KMS-11 (cell line): ENCODE measurements around the gene MRAP.

ENCODE experiments used
- H2AFZ ChIP-seq: fragments of 200-600 bp; sonication (generic); 2 replicates; pipeline ENCODE4 v1.6.1; 2016; ENCODE audit warnings: antibody characterized with exemption, mixed run types, low read depth
- H3K27ac ChIP-seq: fragments of 200-600 bp; sonication (generic); 2 replicates; pipeline ENCODE4 v1.6.1; 2016; ENCODE audit warnings: mild to moderate bottlenecking, mixed run types
- H3K27me3 ChIP-seq: fragments of 200-600 bp; sonication (generic); 2 replicates; pipeline ENCODE4 v1.6.1; 2017; ENCODE audit warnings: mild to moderate bottlenecking, low read depth, mixed run types, moderate library complexity; ENCODE audit not compliant: insufficient read depth
- H3K36me3 ChIP-seq: fragments of 200-600 bp; sonication (generic); 2 replicates; pipeline ENCODE4 v1.6.1; 2017; ENCODE audit warnings: mild to moderate bottlenecking, mixed run types; ENCODE audit not compliant: insufficient read depth
- H3K4me1 ChIP-seq: fragments of 200-600 bp; sonication (generic); 2 replicates; pipeline ENCODE4 v1.6.1; 2016; ENCODE audit warnings: mild to moderate bottlenecking, low read depth, mixed run types; ENCODE audit not compliant: poor library complexity, severe bottlenecking
- H3K4me2 ChIP-seq: fragments of 200-600 bp; sonication (generic); 2 replicates; pipeline ENCODE4 v1.7.0; 2016; ENCODE audit warnings: mild to moderate bottlenecking, mixed run types
- H3K4me3 ChIP-seq: fragments of 200-600 bp; sonication (generic); IDR thresholded peaks from 2 replicates; pipeline ENCODE4 v1.6.1; 2017; ENCODE audit warnings: low read depth, low read length, mixed read lengths; ENCODE audit not compliant: insufficient read depth
- H3K79me2 ChIP-seq: fragments of 200-600 bp; sonication (generic); 2 replicates; pipeline ENCODE4 v1.6.1; 2016; ENCODE audit warnings: low read depth, mixed run types; ENCODE audit not compliant: insufficient read depth
- H3K9ac ChIP-seq: fragments of 200-600 bp; sonication (generic); 2 replicates; pipeline ENCODE4 v1.6.1; 2016; ENCODE audit warnings: mild to moderate bottlenecking, mixed run types
- H4K20me1 ChIP-seq: fragments of 200-600 bp; sonication (generic); 2 replicates; pipeline ENCODE4 v1.6.1; 2016; ENCODE audit warnings: mild to moderate bottlenecking, mixed run types; ENCODE audit not compliant: insufficient read depth
- CTCF ChIP-seq: fragments of 200-600 bp; sonication (generic); conservative IDR thresholded peaks from 2 replicates; pipeline ENCODE4 v1.6.1; 2017; ENCODE audit warnings: low read depth, mild to moderate bottlenecking, antibody characterized with exemption, low read length, moderate library complexity, mixed read lengths

The MRAP gene

GRCh38 chr21:32337206-32337605 is 38.6 kb downstream of the MRAP start:
- H4K20me1 ChIP-seq = no peaks in the 10 kb centered on the region
- no peaks in the 10 kb centered on the region for H3K79me2 ChIP-seq
- TF ChIP-seq CTCF = no peak
- no peak overlapping the region for H3K4me2 ChIP-seq
- H3K27ac ChIP-seq = no peak overlapping the region
- no peaks in the 10 kb centered on the region for H3K27me3 ChIP-seq
- no peak overlapping the region for H3K9ac ChIP-seq
- peaks cover 23% of the 10 kb centered on the region; the same call in 1 of the 2 replicates for H3K36me3 ChIP-seq
- H3K4me3 ChIP-seq = no peak overlapping the region
- no peak overlapping the region for H2AFZ ChIP-seq
- H3K4me1 ChIP-seq = no peaks in the 10 kb centered on the region

- TF ChIP-seq CTCF = no peak
- H3K4me3 ChIP-seq = no peak overlapping the region
- no peak overlapping the region for H2AFZ ChIP-seq
- H3K79me2 ChIP-seq = no peaks in the 10 kb centered on the region; the same call in 1 of the 2 replicates
- H3K36me3 ChIP-seq = peaks cover 20% of the 10 kb centered on the region
- no peak overlapping the region for H3K27ac ChIP-seq
- H3K27me3 ChIP-seq = no peaks in the 10 kb centered on the region
- H3K4me1 ChIP-seq = no peaks in the 10 kb centered on the region
- no peak overlapping the region for H3K4me2 ChIP-seq
- H3K9ac ChIP-seq = no peak overlapping the region
- H4K20me1 ChIP-seq = no peaks in the 10 kb centered on the region
Measured at GRCh38 chr21:32338209-32338921, 39.7 kb downstream of the MRAP start.

GRCh38 chr21:32340863-32341848 is 42.5 kb downstream of the MRAP start:
- peaks cover 43% of the 10 kb centered on the region for H3K36me3 ChIP-seq
- H4K20me1 ChIP-seq = no peaks in the 10 kb centered on the region
- H3K27ac ChIP-seq = no peak overlapping the region
- no peaks in the 10 kb centered on the region for H3K4me1 ChIP-seq
- no peak for TF ChIP-seq CTCF
- no peaks in the 10 kb centered on the region; the same call in 1 of the 2 replicates for H3K79me2 ChIP-seq
- H3K27me3 ChIP-seq = no peaks in the 10 kb centered on the region
- no peak overlapping the region for H2AFZ ChIP-seq
- H3K9ac ChIP-seq = no peak overlapping the region
- no peak overlapping the region for H3K4me3 ChIP-seq
- H3K4me2 ChIP-seq = no peak overlapping the region

- Histone ChIP-seq H3K4me2 (no peak overlapping the region), H3K27ac (no peak overlapping the region), H3K36me3 (peaks cover 72% of the 10 kb centered on the region), H4K20me1 (no peaks in the 10 kb centered on the region), H2AFZ (no peak overlapping the region), H3K27me3 (no peaks in the 10 kb centered on the region), H3K4me1 (no peaks in the 10 kb centered on the region), H3K79me2 (no peaks in the 10 kb centered on the region; the same call in 1 of the 2 replicates), H3K9ac (no peak overlapping the region), H3K4me3 (no peak overlapping the region)
- no peak for TF ChIP-seq CTCF
Measured at GRCh38 chr21:32346951-32347350, 48.3 kb downstream of the MRAP start.
